LoVo (cell line): ENCODE results near the gene CX3CR1.
"Not testable (repeated sequence)": the region's sequence is repeated elsewhere in the genome, so short reads cannot be mapped to it uniquely, and the experiment has no call there.

Experiments
- DNase-seq: peaks from one replicate; pipeline ENCODE4 v3.0.0-alpha.2; 2016; ENCODE audit warnings: low spot score

The CX3CR1 gene

GRCh38 chr3:39279745-39280517 lies at the start of gene CX3CR1:
Gene CX3CR1 (minus strand): TSS chr3:39280036. CDS start chr3:39266509, 13,527 bp downstream.
- DNase-seq: no peak

DNA sequence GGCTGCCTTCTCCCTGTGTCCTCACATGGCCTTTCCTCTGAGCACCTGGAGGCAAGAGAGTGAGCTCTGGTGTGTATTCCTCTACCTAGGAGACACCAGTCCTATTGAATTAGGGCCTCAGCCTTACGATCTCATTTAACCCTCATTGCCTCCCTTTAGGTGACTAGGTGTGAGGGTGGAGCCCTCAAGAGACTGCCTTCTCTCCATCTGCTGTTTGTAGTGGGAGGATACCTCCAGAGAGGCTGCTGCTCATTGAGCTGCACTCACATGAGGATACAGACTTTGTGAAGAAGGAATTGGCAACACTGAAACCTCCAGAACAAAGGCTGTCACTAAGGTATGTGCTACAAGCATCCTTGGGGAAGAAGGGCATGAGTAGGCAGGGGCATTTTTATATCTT lies 49.7 kb upstream of the CX3CR1 start, which contains the start of gene CCR8:
Gene CCR8, plus strand, starts transcription at position 217 of the 400 bp plus-strand sequence. CDS start 2,623 bp downstream, outside the sequence.
- DNase-seq: no peak

DNA sequence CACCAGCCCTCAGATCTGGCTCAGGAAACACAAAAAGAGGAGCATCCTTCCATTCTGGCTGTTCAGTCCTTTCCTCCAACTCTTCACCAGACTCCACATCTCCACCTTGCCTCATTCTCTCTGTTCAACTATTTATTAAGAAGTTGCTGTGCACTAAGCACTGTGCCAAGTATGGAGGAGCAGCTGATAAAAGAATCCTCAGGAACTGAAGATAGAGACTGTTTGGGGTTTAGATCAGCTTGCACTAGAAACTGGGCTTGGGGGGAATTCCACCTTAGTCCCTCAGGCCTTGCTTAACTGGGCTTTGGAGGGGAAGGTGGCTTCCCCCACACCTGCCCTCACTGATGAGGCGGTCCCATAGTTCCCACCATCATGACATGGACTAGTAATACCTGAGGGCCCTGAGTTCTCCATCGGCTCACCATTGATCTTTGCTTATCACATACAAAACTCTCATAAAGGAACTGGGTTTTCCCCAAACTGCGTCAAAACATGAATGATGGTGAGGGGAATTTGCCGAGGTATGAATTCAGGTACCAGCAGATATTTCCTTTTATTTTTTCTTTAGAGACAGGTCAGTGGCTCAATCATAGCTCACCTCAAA lies 48.0 kb upstream of the CX3CR1 start:
- no peak for DNase-seq

DNA sequence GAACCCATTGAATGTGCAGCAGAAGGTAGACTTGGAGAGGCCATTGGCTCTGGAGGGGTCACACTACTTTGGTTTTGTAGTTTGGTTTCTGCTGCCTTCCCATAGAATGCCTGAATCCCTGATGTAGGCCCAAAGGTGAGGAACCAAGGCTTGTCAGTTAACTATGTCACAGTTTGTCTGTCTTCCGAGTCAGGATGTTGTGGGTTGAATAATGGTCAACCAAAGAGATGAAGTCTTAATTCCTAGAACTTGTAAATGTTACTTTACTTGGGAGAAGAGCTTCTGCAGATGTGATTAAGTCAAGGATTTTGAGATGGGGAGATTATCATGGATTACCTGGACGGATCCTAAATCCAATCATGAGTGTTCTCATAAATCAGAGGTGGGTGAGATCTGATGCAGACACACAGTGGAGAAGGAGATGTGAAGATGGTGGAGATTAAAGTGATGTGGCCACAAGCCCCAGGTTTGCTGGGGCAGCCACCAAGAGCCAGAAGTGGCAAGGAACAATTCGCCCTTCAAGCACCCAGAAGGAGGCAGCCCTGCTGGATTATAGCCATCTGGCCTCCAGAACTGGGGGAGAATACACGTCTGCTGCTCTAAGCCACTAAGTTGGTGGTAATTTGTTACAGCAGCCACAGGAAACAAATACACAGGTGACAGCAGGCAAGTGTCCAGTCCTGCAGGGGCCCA lies 47.4 kb upstream of the CX3CR1 start:
- no peak for DNase-seq

- DNase-seq: no peak
Observed at GRCh38 chr3:39325236-39325635, 45.4 kb upstream of the CX3CR1 start.

DNA sequence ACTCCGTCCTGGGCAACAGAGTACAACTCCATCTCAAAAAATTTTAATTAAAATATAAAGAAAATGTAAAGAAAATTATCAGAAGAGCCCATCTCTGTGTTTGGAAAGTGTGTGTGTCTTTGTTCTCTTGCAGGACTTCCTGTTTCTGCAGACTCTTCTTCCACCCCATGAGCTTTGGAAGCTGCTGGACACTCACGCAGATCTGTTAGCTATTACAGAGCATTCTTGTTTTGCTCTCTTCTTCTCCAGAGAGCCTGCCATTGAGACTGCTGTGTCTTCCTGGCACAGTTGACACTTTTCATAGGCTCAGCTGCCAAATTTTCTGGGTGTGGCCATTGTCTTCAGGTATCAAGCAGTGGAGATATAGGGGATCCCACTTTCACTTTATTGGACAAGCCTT lies 43.7 kb upstream of the CX3CR1 start:
- no peak for DNase-seq

GRCh38 chr3:39322936-39323335 lies 43.1 kb upstream of the CX3CR1 start:
- DNase-seq: no peak

DNA sequence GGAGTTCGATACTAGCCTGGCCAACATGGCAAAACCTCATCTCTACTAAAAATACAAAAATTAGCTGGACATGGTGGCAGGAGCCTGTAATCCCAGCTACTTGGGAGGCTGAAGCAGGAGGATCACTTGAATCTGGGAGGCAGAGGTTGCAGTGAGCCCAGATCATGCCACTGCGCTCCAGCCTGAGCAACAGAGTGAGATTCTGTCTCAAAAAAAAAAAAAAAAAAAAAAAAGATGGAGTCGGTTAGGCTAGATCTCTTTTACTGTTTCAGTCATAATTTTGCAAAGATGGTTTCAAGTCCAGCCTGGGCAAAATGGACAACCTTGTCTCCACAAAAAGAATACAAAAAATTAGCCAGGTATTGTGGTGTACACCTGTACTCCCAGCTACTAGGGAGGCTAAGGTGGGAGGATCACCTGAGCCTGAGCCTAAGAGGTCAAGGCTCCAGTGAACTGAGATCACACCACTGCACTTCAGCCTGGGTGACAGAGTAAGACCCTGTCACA lies 42.4 kb upstream of the CX3CR1 start:
- not testable (repeated sequence) for DNase-seq

DNA sequence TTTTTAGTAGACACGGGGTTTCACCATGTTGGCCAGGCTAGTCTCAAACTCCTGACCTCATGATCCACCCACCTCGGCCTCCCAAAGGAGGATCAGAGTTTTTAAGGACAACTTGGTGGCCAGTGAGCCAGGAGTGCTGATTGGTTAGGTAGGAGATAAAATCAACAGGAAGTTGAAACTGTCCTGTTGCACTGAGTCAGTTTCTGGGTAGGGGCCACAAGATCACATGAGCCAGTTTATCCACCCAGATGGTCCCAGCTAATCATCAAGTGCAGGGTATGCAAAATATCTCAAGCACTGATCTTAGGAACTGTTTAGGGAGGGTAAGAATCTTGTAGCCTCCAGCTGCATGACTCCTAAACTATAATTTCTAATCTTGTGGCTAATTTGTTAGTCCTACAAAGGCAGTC lies 41.7 kb upstream of the CX3CR1 start:
- DNase-seq: not testable (repeated sequence)

DNA sequence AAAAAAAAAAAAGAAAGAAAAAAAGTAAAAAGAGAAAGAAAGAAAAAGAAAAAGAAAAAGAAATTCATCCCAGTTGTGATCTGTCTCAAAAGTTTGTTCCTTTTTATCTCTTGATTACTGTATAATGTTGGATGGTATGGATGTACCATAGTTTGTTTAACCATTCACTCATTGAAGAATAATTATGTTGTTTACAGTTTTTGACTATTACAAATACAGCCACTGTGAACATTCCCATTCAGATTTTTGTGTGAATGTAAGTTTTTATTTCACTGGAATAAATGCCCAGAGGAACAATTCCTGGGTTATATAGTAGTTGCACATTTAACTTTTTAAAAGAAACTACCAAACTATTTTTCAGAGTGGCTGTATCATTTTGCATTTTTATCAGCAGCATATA lies 39.4 kb upstream of the CX3CR1 start:
- no peak for DNase-seq

GRCh38 chr3:39318301-39318700 lies 38.5 kb upstream of the CX3CR1 start:
- no peak for DNase-seq

DNA sequence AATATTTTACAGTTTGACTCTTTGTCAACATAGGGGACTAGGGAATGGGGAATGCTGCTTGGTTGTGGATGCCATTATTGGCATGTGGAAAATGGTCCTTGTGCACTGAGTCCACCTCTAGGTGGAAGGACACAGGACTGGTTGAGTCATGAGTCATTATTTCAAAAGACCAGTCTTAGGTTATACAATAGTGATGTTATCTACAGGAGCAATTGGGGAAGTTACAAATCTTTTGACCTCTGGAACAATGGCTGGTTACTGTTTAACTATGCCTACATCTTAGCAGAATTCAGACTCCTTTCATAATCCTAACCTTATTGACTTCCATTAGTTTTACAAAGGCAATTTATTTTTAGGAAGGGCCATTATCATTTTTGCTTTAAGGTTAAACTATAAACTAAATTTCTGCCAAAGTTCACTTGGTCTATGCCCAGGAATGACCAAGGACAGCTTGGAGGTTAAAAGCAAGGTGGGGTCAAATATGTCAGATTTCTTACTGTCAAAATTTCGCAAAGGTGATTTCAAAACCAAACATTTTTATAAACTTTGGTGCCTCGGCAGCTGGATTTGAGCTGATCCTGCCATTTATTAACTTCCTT lies 37.8 kb upstream of the CX3CR1 start:
- peak; percentile 37 for DNase-seq

- no peak for DNase-seq
Observed at GRCh38 chr3:39315420-39315819, 35.6 kb upstream of the CX3CR1 start.

DNA sequence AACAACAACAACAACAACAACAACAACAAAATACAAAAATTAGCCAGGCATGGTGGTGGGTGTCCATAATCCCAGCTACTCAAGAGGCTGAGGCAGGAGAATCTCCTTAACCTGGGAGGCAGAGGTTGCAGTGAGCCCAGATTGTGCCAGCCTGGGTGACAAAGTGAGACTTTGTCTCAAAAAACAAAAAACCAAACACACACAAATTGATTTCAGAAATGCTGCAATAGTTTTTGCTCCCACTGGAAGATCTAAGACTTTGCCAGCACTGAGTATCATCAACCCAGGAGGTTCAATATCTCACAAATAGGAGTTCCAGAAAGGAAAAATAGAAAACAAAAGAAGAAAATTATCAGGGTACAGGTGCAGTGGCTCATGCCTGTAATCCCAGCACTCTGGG lies 33.5 kb upstream of the CX3CR1 start:
- DNase-seq: no peak

- DNase-seq: no peak
Observed at GRCh38 chr3:39302178-39302577, 22.3 kb upstream of the CX3CR1 start.

GRCh38 chr3:39299279-39299678 lies 19.4 kb upstream of the CX3CR1 start:
- DNase-seq: no peak

GRCh38 chr3:39296197-39297077 lies 16.6 kb upstream of the CX3CR1 start:
- no peak for DNase-seq

- no peak for DNase-seq
Observed at GRCh38 chr3:39295184-39295775, 15.4 kb upstream of the CX3CR1 start.

GRCh38 chr3:39294446-39295183 lies 14.8 kb upstream of the CX3CR1 start:
- no peak for DNase-seq

- DNase-seq: no peak
Observed at GRCh38 chr3:39292961-39293360, 13.1 kb upstream of the CX3CR1 start.
